K562 (cell line): ENCODE data around the gene PLSCR3. TPM values are rescaled to one million over a fixed set of nuclear protein-coding genes. Genes with fewer than 3 reads are reported as not detected.

ENCODE experiments used
- ATAC-seq: fragments of 200-7000 bp; cut with Tn5 transposase; 3 replicates; pipeline ENCODE4 v1.9.1; 2020; ENCODE audit warnings: moderate library complexity
- BruUV-seq: library from RNA; stranded (reverse); fragments of 400-500 nt; replicated peaks from 2 replicates; lab custom pipeline; 2021; lab: Mats Ljungman, UMichigan
- CTCF ChIA-PET: fragments of 300-600 bp; formaldehyde crosslinking; extraction: SDS; loops from one replicate; lab custom pipeline; 2021; ENCODE audit warnings: low intra/inter-chr PET ratio; lab: Yijun Ruan, JAX
- POLR2A ChIA-PET: fragments of 300-600, 350-650 bp; sonication (Branson Sonifier 250); formaldehyde crosslinking; extraction: SDS; loops from one replicate; lab custom pipeline; 2021; ENCODE audit warnings: antibody characterized with exemption, inconsistent platforms; lab: Yijun Ruan, JAX
- DNase-seq, 4 experiments: peaks; one replicate each; pipeline versions ENCODE4 v3.0.0 to v3.0.0-alpha.2; 2011 to 2018; ENCODE audit warnings: low spot score in 3 of 4, mixed read lengths in 3 of 4; ENCODE audit errors: extremely low read depth in 1 of 4
- FAIRE-seq: peaks from 2 replicates; lab custom pipeline; 2011; peaks lifted over from hg19 to GRCh38; lab: Jason Lieb, UNC
- H2AFZ ChIP-seq: 2 replicates; pipeline ENCODE4 v1.6.0; 2011; ENCODE audit warnings: low read depth, low read length, control low read depth, inconsistent platforms
- H3K27ac ChIP-seq: fragments of 200-600 bp; 3 replicates; pipeline ENCODE4 v1.8.0; 2011; ENCODE audit warnings: low read depth, mild to moderate bottlenecking, control low read depth, inconsistent platforms, low read length, moderate library complexity, mixed read lengths; ENCODE audit errors: extremely low read depth
- H3K27me3 ChIP-seq, 2 experiments: fragments of 300-600 bp in 1 of 2; 2 replicates in 1 of 2; 3 replicates in 1 of 2; pipeline versions ENCODE4 v1.6.0 to v1.8.0; 2011; ENCODE audit warnings: inconsistent platforms in 2 of 2, low read length in 2 of 2, mild to moderate bottlenecking in 1 of 2, mixed read lengths in 1 of 2, moderate library complexity in 1 of 2; ENCODE audit not compliant: control insufficient read depth in 2 of 2, insufficient read depth in 2 of 2
- H3K36me3 ChIP-seq: fragments of 300-600 bp; 3 replicates; pipeline ENCODE4 v1.8.0; 2011; ENCODE audit warnings: mild to moderate bottlenecking, low read length, inconsistent platforms; ENCODE audit not compliant: control insufficient read depth, insufficient read depth
- H3K4me1 ChIP-seq, 2 experiments: fragments of 200-600 bp in 1 of 2; replicated peaks in 1 of 2; 2 replicates in 1 of 2; 3 replicates in 1 of 2; pipeline versions ENCODE4 v1.5.1 to v1.8.0; 2011; ENCODE audit warnings: inconsistent platforms in 2 of 2, low read length in 2 of 2, mild to moderate bottlenecking in 1 of 2, mixed read lengths in 1 of 2, moderate library complexity in 1 of 2; ENCODE audit not compliant: control insufficient read depth in 2 of 2, insufficient read depth in 2 of 2
- H3K4me2 ChIP-seq: 2 replicates; pipeline ENCODE4 v1.6.1; 2011; ENCODE audit warnings: low read length, control low read depth, inconsistent platforms, mixed read lengths; ENCODE audit not compliant: insufficient read depth
- H3K4me3 ChIP-seq: fragments of 200-600 bp; sonication (generic), shearing (Covaris generic); 2 replicates; pipeline ENCODE4 v1.5.1; 2016; ENCODE audit warnings: control low read depth, inconsistent platforms
- H3K79me2 ChIP-seq: fragments of 200-600 bp; 3 replicates; pipeline ENCODE4 v1.8.0; 2011; ENCODE audit warnings: low read length, inconsistent platforms; ENCODE audit not compliant: control insufficient read depth, insufficient read depth
- H3K9ac ChIP-seq, 2 experiments: 2 replicates each; pipeline versions ENCODE4 v1.6.0 to v1.6.1; 2011; ENCODE audit warnings: low read depth in 2 of 2, low read length in 2 of 2, control low read depth in 1 of 2, inconsistent platforms in 1 of 2, mild to moderate bottlenecking in 1 of 2, mixed read lengths in 1 of 2; ENCODE audit not compliant: insufficient read depth in 1 of 2
- H3K9me1 ChIP-seq: one replicate; pipeline ENCODE4 v1.6.0; 2011; ENCODE audit warnings: inconsistent platforms, mild to moderate bottlenecking, low read length, moderate library complexity; ENCODE audit not compliant: control insufficient read depth, insufficient read depth
- H3K9me3 ChIP-seq: replicated peaks from 2 replicates; pipeline ENCODE4 v1.5.1; 2011; ENCODE audit warnings: low read depth, low read length, inconsistent platforms; ENCODE audit not compliant: control insufficient read depth, insufficient read depth
- H4K20me1 ChIP-seq: replicated peaks from 2 replicates; pipeline ENCODE4 v1.6.1; 2011; ENCODE audit warnings: low read length, inconsistent platforms, mixed read lengths; ENCODE audit not compliant: control insufficient read depth, insufficient read depth
- CC2D1A ChIP-seq: fragments of 450-650 bp; IDR thresholded peaks from 2 replicates; pipeline ENCODE4 v1.6.1; 2017; ENCODE audit warnings: mild to moderate bottlenecking
- ESRRA ChIP-seq: fragments of 450-650 bp; IDR thresholded peaks from 2 replicates; pipeline ENCODE4 v1.6.1; 2014; ENCODE audit warnings: low read depth, mild to moderate bottlenecking, moderate library complexity, borderline replicate concordance
- KAT8 ChIP-seq: fragments of 450-650 bp; IDR thresholded peaks from 2 replicates; pipeline ENCODE4 v1.6.1; 2016; ENCODE audit warnings: low read depth, mild to moderate bottlenecking
- MCM2 ChIP-seq: fragments of 450-650 bp; IDR thresholded peaks from 2 replicates; pipeline ENCODE4 v1.6.1; 2017; ENCODE audit warnings: low read depth, mild to moderate bottlenecking
- NFYB ChIP-seq: IDR thresholded peaks from 2 replicates; pipeline ENCODE4 v1.6.1; 2011; ENCODE audit warnings: mild to moderate bottlenecking, moderate library complexity; ENCODE audit not compliant: insufficient read length; ENCODE audit errors: extremely low read depth
- POLR2G ChIP-seq: fragments of 200-400 bp; formaldehyde crosslinking; IDR thresholded peaks from 2 replicates; pipeline ENCODE4 v1.6.1; 2017; ENCODE audit warnings: low read depth, mild to moderate bottlenecking, antibody characterized with exemption, low read length, moderate library complexity
- RBM17 ChIP-seq: fragments of 200-400 bp; formaldehyde crosslinking; IDR thresholded peaks from 2 replicates; pipeline ENCODE4 v1.6.1; 2017; ENCODE audit warnings: low read depth, mild to moderate bottlenecking, low read length, borderline replicate concordance
- ZBTB5 ChIP-seq: fragments of 450-650 bp; IDR thresholded peaks from 2 replicates; pipeline ENCODE4 v1.6.1; 2017; ENCODE audit warnings: antibody characterized with exemption
- ZBTB7A ChIP-seq: IDR thresholded peaks from 2 replicates; pipeline ENCODE4 v1.6.1; 2011; ENCODE audit warnings: low read depth, mild to moderate bottlenecking, low read length, moderate library complexity, borderline replicate concordance; ENCODE audit not compliant: control insufficient read depth
- ZNF282 ChIP-seq: sonication (generic); formaldehyde crosslinking; IDR thresholded peaks from 2 replicates; pipeline ENCODE4 v1.8.1; 2023; ENCODE audit warnings: missing genetic modification reagents
- WGBS: fragments of 100-300 bp; shearing (Covaris generic); methylation state at CpG from one replicate; pipeline ENCODE4 v1.1.6; 2016; ENCODE audit warnings: low coverage, mixed read lengths; ENCODE audit not compliant: insufficient coverage; ENCODE audit errors: missing lambda C conversion rate; 5-methylcytosine and 5-hydroxymethylcytosine counted together
- in situ Hi-C: fragments of 300-500 bp; cut with MboI; formaldehyde crosslinking; loops from 4 replicates; pipeline ENCODE4 v1.15.0; 2018; ENCODE audit warnings: inconsistent platforms, mixed read lengths
- intact Hi-C: fragments of 100-400 bp; cut with micrococcal nuclease; formaldehyde crosslinking; loops from 2 replicates; pipeline ENCODE4 v1.14.2; 2022
- polyA plus RNA-seq, 8 experiments: library from polyadenylated mRNA; depleted of rRNA in 4 of 8; stranded (reverse) in 5 of 8; unstranded in 3 of 8; fragments of >200 nt; fragmentation: Nextera tagmentation in 2 of 8; fragmentation: Illumina TruSeq in 1 of 8; extraction: Ambion mirVana in 2 of 8; extraction: Trizol in 1 of 8; gene quantifications; 2 replicates each; pipeline versions ENCODE4 v1.2.1 to v1.2.3, GENCODE V29; 2011 to 2014; ENCODE audit warnings: inconsistent platforms in 1 of 8, missing spikeins in 1 of 8
- total RNA-seq, 7 experiments: library from RNA; depleted of rRNA in 6 of 7; stranded (reverse); fragments of >200 nt in 6 of 7; fragmentation: Illumina TruSeq in 2 of 7; extraction: Trizol in 2 of 7; gene quantifications; 2 replicates each; pipeline versions ENCODE4 v1.2.1 to v1.2.3, GENCODE V29; 2011 to 2021; ENCODE audit warnings: low replicate concordance in 1 of 7

Gene PLSCR3
- total and polyA plus RNA-seq, 9 of the 15 experiments (the other 6 are each of a cell fraction or from before 2014, with no cell fraction given): 3.2 to 16.8 (median 4.5) TPM

GRCh38 chr17:7392696-7393612, 1.4 kb downstream of the PLSCR3 start:
- WGBS: 74% methylated on average over 23 of the region's 42 CpGs
- Histone ChIP-seq H3K9me3 (no peaks in the 10 kb centered on the region), H4K20me1 (no peaks in the 10 kb centered on the region), H3K9me1 (no peaks in the 10 kb centered on the region), H2AFZ (no peak overlapping the region), H3K79me2 (no peaks in the 10 kb centered on the region), H3K4me1 (peaks cover 3 to 24% of the 10 kb centered on the region in 2 experiments; a peak in 4 of 5 replicates), H3K9ac (peak overlapping the region in 1 of 2 experiments; percentile 97; a peak in 1 of 4 replicates), H3K36me3 (peaks cover 8% of the 10 kb centered on the region; the same call in 1 of the 3 replicates), H3K4me3 (0 out of 2 replicates have a peak overlapping the region, but pooled peaks have one; percentile 68), H3K4me2 (no peak overlapping the region; the same call in 1 of the 2 replicates), H3K27ac (no peak overlapping the region), H3K27me3 (no peaks in the 10 kb centered on the region)
- BruUV-seq: no TSS peak
- FAIRE-seq (no peak), DNase-seq (no peak), ATAC-seq (no peak)
- ChIA-PET POLR2A (interaction anchor here (0.8 to 1.2 kb wide), 3 partner anchors 9 to 91 kb away, joined by 3 to 4 read pairs (median 3); partner anchors contain the start of genes POLR2A and TMEM256), CTCF (no interaction called here)
- TF ChIP-seq POLR2G: 0 out of 2 replicates have a peak, but pooled peaks have one; percentile 20
- TF ChIP-seq ZBTB7A: no peak
- in situ Hi-C loops (no loop called here), intact Hi-C loops (no loop called here)

DNA sequence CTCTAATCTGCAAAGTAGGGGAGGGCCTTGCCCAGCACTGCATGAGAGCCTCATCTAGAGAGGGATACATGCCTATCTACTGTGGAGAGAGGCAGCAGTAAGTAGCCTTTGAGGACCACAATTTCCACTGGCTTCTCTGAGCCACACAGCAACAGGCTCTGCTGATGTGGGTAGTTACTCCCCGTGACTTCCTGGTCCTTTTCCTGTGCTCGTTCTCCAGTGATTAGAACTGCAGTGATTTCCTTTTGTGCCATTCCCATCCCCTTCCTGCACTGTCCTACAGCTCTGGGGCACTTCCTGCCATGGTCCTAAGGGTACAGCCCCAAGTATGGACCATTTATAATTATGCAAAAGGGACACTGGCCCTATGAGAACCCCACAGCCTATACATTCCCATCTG, 3.0 kb downstream of the PLSCR3 start:
- POLR2A ChIA-PET: no interaction called here
- CTCF ChIA-PET: no interaction called here
- FAIRE-seq: no peak
- H3K9ac ChIP-seq: no peak overlapping the region
- H3K27me3 ChIP-seq: no peaks in the 10 kb centered on the region
- intact Hi-C loops: no loop called here
- no peak overlapping the region for H3K27ac ChIP-seq
- no peak for DNase-seq
- H3K4me3 ChIP-seq: no peak overlapping the region
- H3K4me1 ChIP-seq: peaks cover 3 to 24% of the 10 kb centered on the region in 2 experiments; a peak in 4 of 5 replicates
- no peak overlapping the region for H2AFZ ChIP-seq
- peaks cover 8% of the 10 kb centered on the region; the same call in 1 of the 3 replicates for H3K36me3 ChIP-seq
- H4K20me1 ChIP-seq: no peaks in the 10 kb centered on the region
- no peaks in the 10 kb centered on the region for H3K9me1 ChIP-seq
- in situ Hi-C loops: no loop called here
- BruUV-seq: no TSS peak
- no peak for ATAC-seq
- H3K4me2 ChIP-seq: no peak overlapping the region
- H3K9me3 ChIP-seq: no peaks in the 10 kb centered on the region
- H3K79me2 ChIP-seq: no peaks in the 10 kb centered on the region
- no CpG with 5 or more reads among the region's 2 CpGs for WGBS
- no peak for TF ChIP-seq CC2D1A
- no peak for TF ChIP-seq NFYB
- TF ChIP-seq RBM17: no peak
- TF ChIP-seq ESRRA: no peak
- TF ChIP-seq KAT8: no peak
- no peak for TF ChIP-seq MCM2
- no peak for TF ChIP-seq ZNF282
- no peak for TF ChIP-seq ZBTB5
